OCI-LY1 (cell line): ENCODE results near the gene ST6GALNAC6.

Source experiments
- H2AFZ ChIP-seq: fragments of 200-600 bp; sonication (generic), shearing (Covaris generic); 2 replicates; pipeline ENCODE4 v1.6.0; 2014; ENCODE audit warnings: antibody characterized with exemption, mild to moderate bottlenecking, low read length
- H3F3A ChIP-seq: fragments of 200-600 bp; sonication (generic), shearing (Covaris generic); 2 replicates; pipeline ENCODE4 v1.6.0; 2014; ENCODE audit warnings: mild to moderate bottlenecking, antibody characterized with exemption, low read length, moderate library complexity; ENCODE audit not compliant: insufficient read depth
- H3K27ac ChIP-seq: fragments of 200-600 bp; sonication (generic); 2 replicates; pipeline ENCODE4 v1.5.1; 2014; ENCODE audit warnings: low read length, mixed run types, mild to moderate bottlenecking, low read depth; ENCODE audit not compliant: poor library complexity, severe bottlenecking
- H3K27me3 ChIP-seq: fragments of 200-600 bp; sonication (generic); 2 replicates; pipeline ENCODE4 v1.6.0; 2014; ENCODE audit warnings: antibody characterized with exemption, mild to moderate bottlenecking, low read length, moderate library complexity; ENCODE audit not compliant: insufficient read depth
- H3K36me3 ChIP-seq: fragments of 200-600 bp; sonication (generic); 2 replicates; pipeline ENCODE4 v1.6.1; 2014; ENCODE audit warnings: mild to moderate bottlenecking, antibody characterized with exemption, low read length, moderate library complexity, mixed read lengths; ENCODE audit not compliant: insufficient read depth
- H3K4me1 ChIP-seq: fragments of 200-600 bp; sonication (generic); 2 replicates; pipeline ENCODE4 v1.5.1; 2014; ENCODE audit warnings: mild to moderate bottlenecking, low read length, moderate library complexity; ENCODE audit not compliant: insufficient read depth, severe bottlenecking
- H3K4me2 ChIP-seq: fragments of 200-600 bp; sonication (generic), shearing (Covaris generic); 2 replicates; pipeline ENCODE4 v1.6.1; 2014; ENCODE audit warnings: low read length
- H3K4me3 ChIP-seq: fragments of 200-600 bp; sonication (generic); 2 replicates; pipeline ENCODE4 v1.5.1; 2014; ENCODE audit warnings: low read length, low read depth, mild to moderate bottlenecking, mixed read lengths; ENCODE audit not compliant: poor library complexity, severe bottlenecking
- H3K79me2 ChIP-seq: fragments of 200-600 bp; shearing (Covaris generic); 2 replicates; pipeline ENCODE4 v1.6.1; 2016; ENCODE audit warnings: mixed run types, low read length, mixed read lengths; ENCODE audit not compliant: insufficient read depth
- H3K9ac ChIP-seq: fragments of 200-600 bp; sonication (generic), shearing (Covaris generic); 2 replicates; pipeline ENCODE4 v1.6.1; 2014; ENCODE audit warnings: mild to moderate bottlenecking, low read length, mixed read lengths
- H3K9me2 ChIP-seq: fragments of 200-600 bp; sonication (generic), shearing (Covaris generic); 2 replicates; pipeline ENCODE4 v1.6.1; 2014; ENCODE audit warnings: low read depth, mild to moderate bottlenecking, low read length, mixed read lengths
- H3K9me3 ChIP-seq: fragments of 200-600 bp; shearing (Covaris generic); 2 replicates; pipeline ENCODE4 v1.6.1; 2014; ENCODE audit warnings: low read length, mixed read lengths
- H4K20me1 ChIP-seq: fragments of 200-600 bp; sonication (generic), shearing (Covaris generic); 2 replicates; pipeline ENCODE4 v1.6.0; 2016; ENCODE audit warnings: mild to moderate bottlenecking, low read length; ENCODE audit not compliant: insufficient read depth
- EZH2 ChIP-seq: fragments of 200-600 bp; sonication (generic), shearing (Covaris generic); IDR thresholded peaks from 2 replicates; pipeline ENCODE4 v1.8.0; 2017; ENCODE audit warnings: borderline replicate concordance, mixed run types, mild to moderate bottlenecking, antibody characterized with exemption, low read length, moderate library complexity, mixed read lengths
- TF ChIP-seq, protein P1 (sequence below): fragments of 200-600 bp; sonication (generic), shearing (Covaris generic); IDR thresholded peaks from 2 replicates; pipeline ENCODE4 v1.5.1; 2017; ENCODE audit warnings: mild to moderate bottlenecking, antibody characterized with exemption, low read length, moderate library complexity, mixed read lengths

Gene ST6GALNAC6

DNA sequence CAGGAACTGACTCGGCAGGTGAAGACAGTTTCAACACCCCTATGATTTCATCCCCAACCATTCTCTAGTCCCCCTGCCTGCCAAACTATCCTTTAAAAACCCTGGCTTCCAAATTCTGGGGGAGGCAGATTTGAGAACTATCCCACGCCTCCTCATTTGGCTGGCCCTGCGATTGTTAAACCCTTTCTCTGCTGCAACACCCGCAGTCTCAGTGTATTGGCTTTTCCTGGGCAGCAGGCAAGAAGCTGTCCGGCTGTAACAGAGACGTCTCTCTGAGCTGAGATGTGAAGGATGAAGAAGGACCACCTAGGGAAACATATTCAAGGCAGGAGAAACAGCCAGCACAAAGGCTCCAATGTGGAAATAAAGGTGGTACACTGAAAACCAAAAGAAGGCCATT is 6.6 kb downstream of the ST6GALNAC6 start:
- no peaks in the 10 kb centered on the region for H3K27me3 ChIP-seq
- H3K79me2 ChIP-seq: no peaks in the 10 kb centered on the region
- no peak overlapping the region for H3K4me2 ChIP-seq
- no peaks in the 10 kb centered on the region; the same call in 1 of the 2 replicates for H3F3A ChIP-seq
- H3K4me3 ChIP-seq: no peak overlapping the region
- H2AFZ ChIP-seq: no peak overlapping the region
- no peak overlapping the region for H3K27ac ChIP-seq
- peaks cover 8% of the 10 kb centered on the region; the same call in 1 of the 2 replicates for H3K9me3 ChIP-seq
- no peaks in the 10 kb centered on the region for H4K20me1 ChIP-seq
- H3K9ac ChIP-seq: no peak overlapping the region
- H3K9me2 ChIP-seq: no peaks in the 10 kb centered on the region
- H3K36me3 ChIP-seq: peaks cover 76% of the 10 kb centered on the region
- H3K4me1 ChIP-seq: peaks cover 12% of the 10 kb centered on the region
- no peak for TF ChIP-seq EZH2
- TF ChIP-seq, protein P1, sequence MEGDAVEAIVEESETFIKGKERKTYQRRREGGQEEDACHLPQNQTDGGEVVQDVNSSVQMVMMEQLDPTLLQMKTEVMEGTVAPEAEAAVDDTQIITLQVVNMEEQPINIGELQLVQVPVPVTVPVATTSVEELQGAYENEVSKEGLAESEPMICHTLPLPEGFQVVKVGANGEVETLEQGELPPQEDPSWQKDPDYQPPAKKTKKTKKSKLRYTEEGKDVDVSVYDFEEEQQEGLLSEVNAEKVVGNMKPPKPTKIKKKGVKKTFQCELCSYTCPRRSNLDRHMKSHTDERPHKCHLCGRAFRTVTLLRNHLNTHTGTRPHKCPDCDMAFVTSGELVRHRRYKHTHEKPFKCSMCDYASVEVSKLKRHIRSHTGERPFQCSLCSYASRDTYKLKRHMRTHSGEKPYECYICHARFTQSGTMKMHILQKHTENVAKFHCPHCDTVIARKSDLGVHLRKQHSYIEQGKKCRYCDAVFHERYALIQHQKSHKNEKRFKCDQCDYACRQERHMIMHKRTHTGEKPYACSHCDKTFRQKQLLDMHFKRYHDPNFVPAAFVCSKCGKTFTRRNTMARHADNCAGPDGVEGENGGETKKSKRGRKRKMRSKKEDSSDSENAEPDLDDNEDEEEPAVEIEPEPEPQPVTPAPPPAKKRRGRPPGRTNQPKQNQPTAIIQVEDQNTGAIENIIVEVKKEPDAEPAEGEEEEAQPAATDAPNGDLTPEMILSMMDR: no peak

DNA sequence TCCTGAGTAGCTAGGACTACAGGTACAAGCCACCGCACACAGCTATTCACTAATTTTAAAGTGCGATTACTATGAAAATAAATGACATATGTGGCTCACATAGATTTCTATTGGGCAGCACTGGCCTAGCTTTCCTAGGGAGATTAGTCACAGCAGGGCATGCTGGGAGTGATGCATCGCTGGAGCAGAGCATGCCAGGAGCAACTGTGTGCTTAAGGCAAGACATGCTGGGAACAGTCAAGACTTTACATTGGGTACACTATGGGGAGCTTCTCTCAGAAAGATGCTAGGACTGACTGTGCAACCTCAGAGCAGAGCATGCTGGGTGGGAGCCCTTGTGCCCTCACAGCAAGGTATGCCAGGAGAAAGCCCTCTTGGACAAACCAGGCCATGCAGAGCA is 9.3 kb downstream of the ST6GALNAC6 start:
- no peaks in the 10 kb centered on the region; the same call in 1 of the 2 replicates for H3F3A ChIP-seq
- TF ChIP-seq EZH2: no peak
- TF ChIP-seq, protein P1: no peak
- H2AFZ ChIP-seq: no peak overlapping the region
- H3K27ac ChIP-seq: no peak overlapping the region
- no peaks in the 10 kb centered on the region for H4K20me1 ChIP-seq
- H3K4me1 ChIP-seq: peaks cover 14% of the 10 kb centered on the region
- H3K36me3 ChIP-seq: peaks cover 74% of the 10 kb centered on the region
- no peaks in the 10 kb centered on the region for H3K9me2 ChIP-seq
- no peak overlapping the region for H3K4me2 ChIP-seq
- H3K9ac ChIP-seq: no peak overlapping the region
- H3K79me2 ChIP-seq: no peaks in the 10 kb centered on the region
- H3K9me3 ChIP-seq: peaks cover 8% of the 10 kb centered on the region; the same call in 1 of the 2 replicates
- no peaks in the 10 kb centered on the region for H3K27me3 ChIP-seq
- H3K4me3 ChIP-seq: no peak overlapping the region

GRCh38 chr9:127887792-127888191 is 11.6 kb downstream of the ST6GALNAC6 start:
- Histone ChIP-seq H3K79me2 (no peaks in the 10 kb centered on the region), H3K27me3 (no peaks in the 10 kb centered on the region), H3K9ac (no peak overlapping the region), H3K4me2 (no peak overlapping the region), H3K27ac (no peak overlapping the region), H3K36me3 (peaks cover 52% of the 10 kb centered on the region), H3K4me3 (no peak overlapping the region), H3K4me1 (peaks cover 28% of the 10 kb centered on the region), H3K9me2 (no peaks in the 10 kb centered on the region), H2AFZ (no peak overlapping the region), H4K20me1 (no peaks in the 10 kb centered on the region), H3K9me3 (peaks cover under 1% of the 10 kb centered on the region; the same call in 1 of the 2 replicates), H3F3A (no peaks in the 10 kb centered on the region; the same call in 1 of the 2 replicates)
- TF ChIP-seq EZH2: no peak
- TF ChIP-seq, protein P1: peak; percentile 18; the same call in 1 of the 2 replicates
